DMS 273 (cell line): Measurements from ENCODE around the gene TANC1.
A peak's percentile ranks its signal among the peaks of the same experiment; 100 is the strongest.

Experiments used
- DNase-seq: peaks from one replicate; lab custom pipeline; 2025; ENCODE audit not compliant: unreplicated experiment; lab: John Stamatoyannopoulos, UW

The TANC1 gene

GRCh38 chr2:158968396-158969161, at the start of gene TANC1:
TANC1 (plus strand) TSS chr2:158968640; CDS start chr2:159065911, 97,271 bp downstream.
- DNase-seq = peak; percentile 98

DNA sequence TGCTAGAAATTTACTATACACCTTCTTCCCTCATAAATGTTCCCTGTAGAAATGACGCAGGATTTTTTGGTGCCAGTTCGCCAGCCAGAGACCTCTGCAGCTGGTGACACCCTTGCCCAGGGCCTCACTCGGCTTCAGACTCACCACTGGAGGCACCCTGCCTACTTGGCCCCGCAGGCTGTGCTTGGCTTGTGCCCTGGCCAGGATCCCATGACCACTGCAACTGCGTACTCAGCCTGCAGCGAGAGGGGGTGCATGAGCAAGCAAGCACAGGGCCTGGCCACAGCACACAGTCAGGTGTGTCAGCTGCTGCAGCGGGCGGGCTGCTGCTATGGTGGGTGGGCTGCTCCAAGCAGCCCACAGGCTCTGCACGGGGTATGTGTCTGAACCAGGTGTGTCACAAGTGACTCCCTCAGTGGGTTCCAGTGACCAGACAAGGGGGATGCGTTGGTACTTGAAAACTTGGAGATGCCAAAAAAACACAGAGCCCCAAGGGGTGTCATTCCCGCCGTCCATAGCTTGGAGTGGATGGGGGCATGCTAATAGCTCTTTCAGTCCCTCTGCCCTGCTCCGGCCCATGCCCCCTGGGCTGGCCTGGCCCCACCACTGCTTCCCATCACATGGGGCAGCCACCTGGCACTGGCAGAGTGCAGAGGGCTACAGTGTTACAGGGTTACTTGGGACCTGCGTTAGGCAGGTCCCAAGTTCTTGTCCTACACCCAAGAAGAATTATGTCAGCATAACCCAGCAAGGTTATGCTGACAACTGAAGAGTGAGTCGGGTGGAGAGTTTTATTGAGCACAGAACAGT, 46.6 kb upstream of the TANC1 start:
- DNase-seq = no peak

- DNase-seq = no peak
These were observed 45.8 kb upstream of the TANC1 start for GRCh38 chr2:158922601-158923000.

GRCh38 chr2:158923180-158923594, 45.3 kb upstream of the TANC1 start:
- DNase-seq = peak; percentile 20

- no peak for DNase-seq
These were observed 44.8 kb upstream of the TANC1 start for GRCh38 chr2:158923641-158924040.

GRCh38 chr2:158926478-158926948, 41.9 kb upstream of the TANC1 start:
- DNase-seq = peak; percentile 23

- DNase-seq = no peak
These were observed 39.9 kb upstream of the TANC1 start for GRCh38 chr2:158928515-158928914.

GRCh38 chr2:158928965-158929364, 39.5 kb upstream of the TANC1 start:
- no peak for DNase-seq

DNA sequence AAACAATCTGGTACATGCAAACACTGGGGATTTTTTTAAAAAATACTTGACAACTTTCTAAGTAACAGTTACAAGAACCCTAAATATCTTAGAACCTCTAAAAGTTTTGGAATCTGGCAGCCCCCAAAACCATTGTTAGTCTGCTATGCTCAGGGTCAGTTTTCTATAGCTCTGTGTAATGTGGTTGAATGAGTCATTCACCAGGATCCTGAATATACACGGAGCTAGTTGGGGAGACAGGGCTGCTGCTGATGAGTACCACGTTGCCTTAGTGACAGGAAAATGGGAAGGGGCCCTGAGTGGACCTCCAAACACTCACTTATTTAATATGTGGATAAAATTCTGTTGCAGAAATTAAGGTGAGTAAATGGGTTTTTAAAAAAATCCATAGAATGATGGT, 36.9 kb upstream of the TANC1 start:
- no peak for DNase-seq

GRCh38 chr2:158932131-158932645, 36.3 kb upstream of the TANC1 start:
- no peak for DNase-seq

DNA sequence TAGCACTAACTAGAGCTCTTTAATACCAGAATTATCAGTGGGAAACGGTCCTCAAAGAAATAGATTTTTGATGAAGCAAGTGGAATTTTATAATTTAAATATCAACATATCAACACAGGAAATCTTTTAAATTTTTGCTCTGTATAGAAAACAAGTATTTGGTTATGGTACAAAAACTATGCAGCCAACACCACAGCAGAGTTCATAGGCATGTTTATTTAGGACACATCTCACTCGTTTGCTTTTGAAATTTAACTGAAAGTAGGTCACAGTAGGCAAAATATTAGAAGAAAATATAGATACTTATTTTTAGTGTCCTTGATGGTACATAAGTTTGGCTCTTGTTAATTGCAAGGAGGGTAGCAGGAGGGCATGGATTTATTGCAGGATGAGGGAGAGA, 34.3 kb upstream of the TANC1 start:
- DNase-seq = no peak

GRCh38 chr2:158935617-158936016, 32.8 kb upstream of the TANC1 start:
- no peak for DNase-seq

- no peak for DNase-seq
These were observed 31.5 kb upstream of the TANC1 start for GRCh38 chr2:158936978-158937377.

- no peak for DNase-seq
These were observed 28.1 kb upstream of the TANC1 start for GRCh38 chr2:158940356-158940755.

DNA sequence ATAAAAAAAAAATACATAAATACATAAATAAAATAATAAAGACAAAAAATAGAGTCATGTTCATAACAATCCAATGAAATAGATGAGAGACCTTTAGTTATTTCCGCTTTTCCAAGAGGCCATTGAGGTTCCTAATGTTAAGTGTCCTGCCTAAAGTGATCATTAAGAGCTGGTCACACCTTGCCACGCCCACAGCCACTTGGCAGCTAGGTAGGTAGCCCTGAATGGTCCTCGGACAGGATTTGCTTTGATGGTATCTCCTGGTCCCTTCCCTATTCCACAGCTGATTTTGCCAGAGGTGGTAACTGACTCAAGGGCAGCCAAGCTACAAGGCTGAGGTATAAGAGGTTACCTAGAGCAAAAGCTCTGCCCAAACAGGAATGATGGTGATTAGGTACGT, 24.5 kb upstream of the TANC1 start:
- no peak for DNase-seq

DNA sequence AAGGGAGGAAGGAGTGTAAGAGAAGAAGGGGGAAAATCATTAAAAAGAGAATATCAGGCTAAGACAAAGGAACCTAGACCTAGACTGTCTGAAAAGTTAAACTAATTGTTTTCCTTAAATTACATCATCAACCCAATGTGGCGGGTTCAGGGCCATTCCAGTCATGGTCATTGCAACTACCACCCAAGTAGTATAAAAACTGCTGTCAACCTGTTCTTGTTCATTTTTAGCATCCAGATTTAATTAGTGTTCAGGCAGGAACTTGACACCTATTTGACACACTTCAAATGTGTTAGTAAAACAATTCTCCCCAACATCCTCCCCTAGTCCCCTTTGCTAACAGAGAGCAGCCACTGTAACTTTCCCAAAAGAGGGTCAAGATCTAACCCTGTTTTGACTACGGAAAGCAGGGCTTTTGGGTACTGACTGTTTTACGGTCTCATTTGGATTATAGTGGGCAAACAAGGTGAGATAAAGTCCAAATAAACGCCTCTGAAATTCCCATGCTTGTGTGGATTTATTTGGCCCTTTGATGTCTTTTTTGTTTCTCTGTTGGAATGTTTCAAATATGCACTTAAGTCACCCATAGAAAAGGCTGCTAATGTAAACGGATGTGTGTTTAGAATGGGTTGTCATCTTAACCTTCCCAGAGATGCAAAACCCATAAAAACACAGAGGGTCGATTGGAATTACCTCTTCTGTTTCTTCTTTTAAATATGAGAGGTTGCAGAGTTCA, 19.3 kb upstream of the TANC1 start:
- DNase-seq = no peak

- no peak for DNase-seq
These were observed 15.0 kb upstream of the TANC1 start for GRCh38 chr2:158953454-158953853.

- DNase-seq = peak; percentile 96
These were observed 14.3 kb upstream of the TANC1 start for GRCh38 chr2:158953926-158954763.

- no peak for DNase-seq
These were observed 12.5 kb upstream of the TANC1 start for GRCh38 chr2:158955842-158956365.

- no peak for DNase-seq
These were observed 10.1 kb upstream of the TANC1 start for GRCh38 chr2:158958365-158958764.
